ENCODE results near the gene FOXD2. TPM values are rescaled to one million over a fixed set of nuclear protein-coding genes. Genes with fewer than 3 reads are reported as not detected.
"Not testable (repeated sequence)": the region's sequence is repeated elsewhere in the genome, so short reads cannot be mapped to it uniquely, and the experiment has no call there.

The FOXD2 gene
- total and polyA plus RNA-seq, 2 donors (not counting 1 experiment from before 2014, with no cell fraction given), result 0.24 to 0.37 TPM

DNA sequence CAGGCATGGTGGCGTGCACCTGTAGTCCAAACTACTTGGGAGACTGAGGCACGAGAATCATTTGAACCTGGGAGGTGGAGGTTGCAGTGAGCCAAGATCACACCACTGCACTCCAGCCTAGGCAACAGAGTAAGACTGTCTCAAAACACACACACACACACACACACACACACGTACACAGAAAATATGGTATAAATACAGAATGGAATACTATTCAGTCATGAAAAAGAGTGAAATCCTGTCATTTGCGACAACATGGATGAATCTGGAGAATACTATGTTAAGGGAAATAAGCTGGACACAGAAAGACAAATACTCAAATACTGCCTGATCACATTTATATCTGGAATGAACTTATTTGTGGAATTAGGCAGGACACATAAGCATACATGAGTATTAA, 18.4 kb downstream of the FOXD2 start:
- ATAC-seq (ENCODE audit: low read depth) (no peak), DNase-seq (no peak)
- no CpG with 5 or more reads among the region's 4 CpGs for WGBS (ENCODE audit: insufficient coverage)
- Histone ChIP-seq H3K36me3 (replicated peaks in 1 of 2; ENCODE audit: control extremely low read depth in 1 of 2, control insufficient read depth in 1 of 2, extremely low read depth in 1 of 2, insufficient read depth in 2 of 2, low read length in 1 of 2) (no peaks in the 10 kb centered on the region), H2AFZ (ENCODE audit: insufficient read depth, low read depth, low read length, poor library complexity, severe bottlenecking) (no peak overlapping the region), H3K4me3 (ENCODE audit: control extremely low read depth in 1 of 5, extremely low read depth in 1 of 5, insufficient read depth in 1 of 5, low read depth in 2 of 5, low read length in 4 of 5) (no peak overlapping the region), H3K4me2 (replicated peaks; ENCODE audit: low read depth, low read length, poor library complexity, severe bottlenecking) (no peak overlapping the region), H3K27me3 (replicated peaks in 1 of 4; ENCODE audit: control extremely low read depth in 1 of 4, control insufficient read depth in 3 of 4, insufficient read depth in 4 of 4, low read length in 3 of 4) (peaks cover 0 to 38% (median 18%) of the 10 kb centered on the region in 4 experiments), H4K20me1 (ENCODE audit: control insufficient read depth, insufficient read depth, low read length, poor library complexity, severe bottlenecking) (no peaks in the 10 kb centered on the region), H3K9ac (ENCODE audit: low read length) (no peak overlapping the region), H3K27ac (ENCODE audit: low read length in 2 of 2) (no peak overlapping the region), H3K79me2 (ENCODE audit: control insufficient read depth, insufficient read depth, low read length) (no peaks in the 10 kb centered on the region), H3K4me1 (ENCODE audit: control insufficient read depth in 2 of 2, insufficient read depth in 2 of 2, low read length in 2 of 2) (no peaks in the 10 kb centered on the region), H3K9me3 (ENCODE audit: control extremely low read depth in 1 of 3, control insufficient read depth in 2 of 3, insufficient read depth in 1 of 3, low read length in 2 of 3) (peaks cover 0 to 2% (median 0%) of the 10 kb centered on the region in 3 donors)
- no peak overlapping the region for H3K27ac Mint-ChIP-seq
- intact Hi-C loops (cut with micrococcal nuclease), result no loop called here
- H3K27me3 Mint-ChIP-seq, result peaks cover 72% of the 10 kb centered on the region
- H3K4me3 Mint-ChIP-seq, result no peak overlapping the region
- no peaks in the 10 kb centered on the region for H3K4me1 Mint-ChIP-seq
- TF ChIP-seq, protein P1, sequence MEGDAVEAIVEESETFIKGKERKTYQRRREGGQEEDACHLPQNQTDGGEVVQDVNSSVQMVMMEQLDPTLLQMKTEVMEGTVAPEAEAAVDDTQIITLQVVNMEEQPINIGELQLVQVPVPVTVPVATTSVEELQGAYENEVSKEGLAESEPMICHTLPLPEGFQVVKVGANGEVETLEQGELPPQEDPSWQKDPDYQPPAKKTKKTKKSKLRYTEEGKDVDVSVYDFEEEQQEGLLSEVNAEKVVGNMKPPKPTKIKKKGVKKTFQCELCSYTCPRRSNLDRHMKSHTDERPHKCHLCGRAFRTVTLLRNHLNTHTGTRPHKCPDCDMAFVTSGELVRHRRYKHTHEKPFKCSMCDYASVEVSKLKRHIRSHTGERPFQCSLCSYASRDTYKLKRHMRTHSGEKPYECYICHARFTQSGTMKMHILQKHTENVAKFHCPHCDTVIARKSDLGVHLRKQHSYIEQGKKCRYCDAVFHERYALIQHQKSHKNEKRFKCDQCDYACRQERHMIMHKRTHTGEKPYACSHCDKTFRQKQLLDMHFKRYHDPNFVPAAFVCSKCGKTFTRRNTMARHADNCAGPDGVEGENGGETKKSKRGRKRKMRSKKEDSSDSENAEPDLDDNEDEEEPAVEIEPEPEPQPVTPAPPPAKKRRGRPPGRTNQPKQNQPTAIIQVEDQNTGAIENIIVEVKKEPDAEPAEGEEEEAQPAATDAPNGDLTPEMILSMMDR (IDR thresholded peaks at IDR 0.05), result no peak
- no peak for TF ChIP-seq EZH2 (IDR thresholded peaks at IDR 0.05; ENCODE audit: borderline replicate concordance, insufficient read depth, low read depth, low read length, poor library complexity, severe bottlenecking)
- H3K9me3 Mint-ChIP-seq (ENCODE audit: insufficient read depth), result no peaks in the 10 kb centered on the region
- ChIA-PET POLR2A (no interaction called here), CTCF (no interaction called here)

DNA sequence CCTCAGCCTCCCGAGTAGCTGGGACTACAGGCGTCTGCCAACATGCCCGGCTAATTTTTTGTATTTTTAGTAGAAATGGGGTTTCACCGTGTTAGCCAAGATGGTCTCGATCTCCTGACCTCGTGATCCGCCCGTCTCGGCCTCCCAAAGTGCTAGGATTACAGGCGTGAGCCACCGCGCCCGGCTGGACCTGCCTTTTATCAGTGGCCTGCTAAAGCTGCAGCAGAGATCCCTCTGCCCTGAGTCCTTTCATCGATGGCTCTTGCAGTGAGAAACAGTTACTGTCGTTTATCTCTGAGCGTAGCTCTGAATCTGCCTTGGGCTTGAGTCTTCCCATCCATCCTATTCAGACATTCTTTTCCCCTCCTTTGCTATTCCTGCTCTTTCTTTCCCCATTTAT, 19.7 kb downstream of the FOXD2 start:
- H4K20me1 ChIP-seq (ENCODE audit: control insufficient read depth, insufficient read depth, low read length, poor library complexity, severe bottlenecking); H3K27ac ChIP-seq (ENCODE audit: low read length in 2 of 2); DNase-seq; H3K4me3 Mint-ChIP-seq; H2AFZ ChIP-seq (ENCODE audit: insufficient read depth, low read depth, low read length, poor library complexity, severe bottlenecking); CTCF ChIA-PET; H3K9me3 ChIP-seq (ENCODE audit: control extremely low read depth in 1 of 3, control insufficient read depth in 2 of 3, insufficient read depth in 1 of 3, low read length in 2 of 3); H3K4me1 Mint-ChIP-seq; POLR2A ChIA-PET; H3K36me3 ChIP-seq (replicated peaks in 1 of 2; ENCODE audit: control extremely low read depth in 1 of 2, control insufficient read depth in 1 of 2, extremely low read depth in 1 of 2, insufficient read depth in 2 of 2, low read length in 1 of 2); H3K79me2 ChIP-seq (ENCODE audit: control insufficient read depth, insufficient read depth, low read length); H3K9ac ChIP-seq (ENCODE audit: low read length); ATAC-seq (ENCODE audit: low read depth); H3K4me3 ChIP-seq (ENCODE audit: control extremely low read depth in 1 of 5, extremely low read depth in 1 of 5, insufficient read depth in 1 of 5, low read depth in 2 of 5, low read length in 4 of 5); intact Hi-C loops (cut with micrococcal nuclease); H3K9me3 Mint-ChIP-seq (ENCODE audit: insufficient read depth); H3K27ac Mint-ChIP-seq; H3K4me1 ChIP-seq (ENCODE audit: control insufficient read depth in 2 of 2, insufficient read depth in 2 of 2, low read length in 2 of 2); H3K4me2 ChIP-seq (replicated peaks; ENCODE audit: low read depth, low read length, poor library complexity, severe bottlenecking): not testable (repeated sequence)
- H3K27me3 Mint-ChIP-seq, result peaks cover 73% of the 10 kb centered on the region
- peaks cover 0 to 29% (median 16%) of the 10 kb centered on the region in 4 experiments for H3K27me3 ChIP-seq (replicated peaks in 1 of 4; ENCODE audit: control extremely low read depth in 1 of 4, control insufficient read depth in 3 of 4, insufficient read depth in 4 of 4, low read length in 3 of 4)
- WGBS (ENCODE audit: insufficient coverage), result 92% methylated on average over 11 of the region's 16 CpGs
